C4-2B (cell line): ENCODE data around the gene ITPR2.

Source experiments
- CTCF ChIP-seq: fragments of 450-650 bp; conservative IDR thresholded peaks from 2 replicates; pipeline ENCODE4 v1.5.1; 2017; ENCODE audit warnings: mild to moderate bottlenecking
- ZFX ChIP-seq: fragments of 450-650 bp; IDR thresholded peaks from 2 replicates; pipeline ENCODE4 v1.6.1; 2017

GRCh38 chr12:26853303-26854030, 20.5 kb upstream of the ITPR2 start:
- peak; percentile 95 for TF ChIP-seq CTCF
- no peak for TF ChIP-seq ZFX
